ENCODE results near the gene HOXB6. TPM values are rescaled to one million over a fixed set of nuclear protein-coding genes. Genes with fewer than 3 reads are reported as not detected.

The HOXB6 gene
- polyA plus RNA-seq, 1 donor from 2014 or later: not detected

DNA sequence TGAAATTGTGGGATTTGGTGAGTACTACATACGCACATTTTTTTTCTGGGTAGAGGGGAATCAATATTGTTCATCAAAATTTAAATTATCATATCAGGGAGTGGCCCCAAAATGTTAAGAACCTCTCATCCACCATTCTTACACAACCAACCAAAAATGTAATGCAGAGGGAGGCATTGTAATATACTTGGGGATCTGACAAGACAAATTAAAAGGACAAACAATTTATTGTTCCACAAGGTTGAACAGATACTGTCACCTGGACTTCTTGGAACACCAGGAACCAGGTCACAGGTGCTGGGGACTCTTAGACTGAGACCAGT, 36.0 kb upstream of the HOXB6 start:
- peaks cover 75% of the 10 kb centered on the region for H3K27me3 Mint-ChIP-seq
- H3K36me3 Mint-ChIP-seq: peaks cover 4% of the 10 kb centered on the region
- no peak overlapping the region for H3K27ac Mint-ChIP-seq
- H3K4me3 Mint-ChIP-seq: no peak overlapping the region
- H3K4me1 Mint-ChIP-seq: peaks cover 2 to 10% (median 3%) of the 10 kb centered on the region in 3 donors
- H3K9me3 Mint-ChIP-seq: peaks cover 0 to 2% (median 0%) of the 10 kb centered on the region in 3 donors

GRCh38 chr17:48639982-48640857, 35.4 kb upstream of the HOXB6 start:
- Mint-ChIP-seq H3K9me3 (peaks cover 0 to 2% (median 0%) of the 10 kb centered on the region in 3 donors), H3K36me3 (peaks cover 4% of the 10 kb centered on the region)

DNA sequence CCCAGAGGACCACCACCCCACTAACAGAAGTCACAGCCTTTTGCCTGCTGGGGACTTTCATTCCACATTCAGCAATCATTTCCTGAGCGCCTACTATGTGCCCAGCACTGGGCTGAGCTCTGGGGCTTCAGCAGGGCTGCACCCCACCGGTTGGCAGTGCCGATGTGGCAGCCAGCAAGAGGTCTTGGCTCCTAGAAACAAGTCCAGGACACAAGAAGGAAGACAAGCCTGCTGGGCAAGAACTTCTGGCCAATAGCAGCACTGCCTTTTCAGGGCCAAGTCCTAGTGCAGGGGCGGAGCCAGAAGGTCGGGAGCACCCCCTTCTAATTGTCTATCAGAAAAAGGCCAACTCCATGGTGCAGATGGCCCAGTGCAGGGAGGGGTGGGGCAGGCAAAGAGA, 34.4 kb upstream of the HOXB6 start:
- Mint-ChIP-seq H3K4me3 (no peak overlapping the region), H3K36me3 (peaks cover 2% of the 10 kb centered on the region), H3K4me1 (peaks cover 2 to 11% (median 3%) of the 10 kb centered on the region in 3 donors), H3K27ac (no peak overlapping the region), H3K9me3 (peaks cover 0 to 2% (median 0%) of the 10 kb centered on the region in 3 donors), H3K27me3 (peaks cover 76% of the 10 kb centered on the region)

More at GRCh38 chr17:48639982-48640857, 35.4 kb upstream of the HOXB6 start:
- no peak overlapping the region for H3K27ac Mint-ChIP-seq
- H3K4me3 Mint-ChIP-seq: no peak overlapping the region
- peaks cover 75% of the 10 kb centered on the region for H3K27me3 Mint-ChIP-seq
- peaks cover 2 to 7% (median 3%) of the 10 kb centered on the region in 3 donors for H3K4me1 Mint-ChIP-seq

- no peak overlapping the region for H3K4me3 Mint-ChIP-seq
- H3K4me1 Mint-ChIP-seq: peaks cover 2 to 15% (median 3%) of the 10 kb centered on the region in 3 donors
- H3K27me3 Mint-ChIP-seq: peaks cover 72% of the 10 kb centered on the region
- H3K9me3 Mint-ChIP-seq: peaks cover 0 to 2% (median 0%) of the 10 kb centered on the region in 3 donors
- no peak overlapping the region for H3K27ac Mint-ChIP-seq
- peaks cover 3% of the 10 kb centered on the region for H3K36me3 Mint-ChIP-seq
Measured at GRCh38 chr17:48637323-48638260, 32.8 kb upstream of the HOXB6 start.

DNA sequence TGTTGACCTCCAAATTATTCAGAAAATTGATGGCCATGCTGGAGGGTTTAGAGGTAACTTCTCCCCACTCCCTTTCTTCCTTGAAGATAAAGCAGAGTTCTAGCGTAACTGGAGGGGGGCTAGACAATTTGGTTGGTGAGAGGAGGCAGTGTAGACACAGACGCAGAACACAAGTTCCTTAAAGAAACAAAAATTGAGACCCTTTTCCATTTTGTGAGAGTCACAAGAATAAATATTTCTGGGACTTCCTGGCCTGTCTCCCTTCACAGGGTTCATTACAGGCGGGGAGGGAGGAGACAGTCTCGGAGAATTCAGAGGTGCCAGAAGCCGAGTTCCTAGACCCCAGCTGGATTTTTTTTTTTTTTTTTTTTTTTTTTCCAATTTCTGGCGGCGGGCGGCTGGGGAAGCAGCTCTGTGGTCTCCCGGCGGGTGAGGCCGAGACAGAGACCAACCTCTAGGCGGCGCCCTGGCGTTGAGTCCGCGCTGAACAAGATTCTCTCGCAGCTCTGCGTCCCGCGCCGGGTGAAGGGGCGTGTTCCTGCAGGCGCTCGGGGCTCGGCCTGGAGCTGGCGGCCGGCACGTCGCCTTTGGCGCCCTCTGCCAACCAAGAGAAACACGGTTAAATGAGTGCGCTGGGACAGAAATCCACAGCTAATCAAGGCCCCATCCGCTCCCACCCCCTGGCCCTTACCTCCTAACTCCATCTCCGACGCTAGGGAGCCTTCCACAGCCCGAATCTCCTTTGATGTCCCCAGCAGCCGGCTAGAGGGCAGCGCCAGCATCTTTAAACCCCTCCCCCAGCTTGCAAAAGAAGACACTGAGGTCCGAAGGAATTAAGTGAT, 31.6 kb upstream of the HOXB6 start:
- Mint-ChIP-seq H3K9me3 (peaks cover 0 to 1% (median 0%) of the 10 kb centered on the region in 3 donors), H3K27ac (peak overlapping the region in 2 of 3 donors; percentile 28 to 87), H3K4me3 (peak overlapping the region in 2 of 4 donors; percentile 4 to 17), H3K36me3 (peaks cover 3% of the 10 kb centered on the region), H3K27me3 (peaks cover 65% of the 10 kb centered on the region), H3K4me1 (peaks cover 1 to 12% (median 2%) of the 10 kb centered on the region in 3 donors)

DNA sequence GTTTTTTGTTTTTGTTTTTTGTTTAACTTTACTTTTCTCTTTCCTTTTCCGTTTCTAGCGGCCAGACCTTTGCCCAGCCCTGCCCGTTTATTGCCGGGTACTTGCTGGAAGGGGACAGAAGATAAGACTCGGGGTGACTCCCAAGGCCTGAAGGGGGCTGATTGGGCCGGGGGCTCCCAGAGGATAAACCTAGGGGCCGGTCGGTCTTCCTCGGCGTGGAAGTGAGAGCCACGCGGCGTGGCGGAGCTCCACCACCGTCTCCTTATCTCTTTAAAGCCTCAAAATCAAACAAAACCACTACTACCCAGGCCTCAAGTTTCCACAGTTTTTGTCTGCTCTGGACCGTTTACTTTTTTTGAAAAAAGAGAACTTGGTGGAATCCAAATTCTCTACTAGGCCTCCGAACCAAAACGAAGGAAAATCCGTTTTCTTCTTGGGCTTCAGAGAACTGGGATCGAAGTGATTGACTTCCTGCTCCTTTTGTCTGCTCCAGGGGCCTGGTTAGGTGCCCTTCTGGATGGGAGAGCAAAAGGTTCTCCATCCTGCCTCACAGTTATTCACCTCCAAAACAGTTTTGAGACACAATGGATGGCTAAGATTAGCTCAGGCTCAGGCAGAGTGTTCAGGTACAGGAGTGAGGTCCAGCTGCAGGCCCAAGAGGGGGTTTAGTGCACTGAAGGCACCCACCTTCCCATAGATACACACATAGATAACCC, 29.9 kb upstream of the HOXB6 start:
- Mint-ChIP-seq H3K27ac (peak overlapping the region in 1 of 3 donors; percentile 5), H3K4me3 (peak overlapping the region in 2 of 4 donors; percentile 2 to 12), H3K27me3 (peaks cover 66% of the 10 kb centered on the region), H3K4me1 (peaks cover 0 to 12% (median 2%) of the 10 kb centered on the region in 3 donors), H3K9me3 (no peaks in the 10 kb centered on the region), H3K36me3 (peaks cover 1% of the 10 kb centered on the region)

DNA sequence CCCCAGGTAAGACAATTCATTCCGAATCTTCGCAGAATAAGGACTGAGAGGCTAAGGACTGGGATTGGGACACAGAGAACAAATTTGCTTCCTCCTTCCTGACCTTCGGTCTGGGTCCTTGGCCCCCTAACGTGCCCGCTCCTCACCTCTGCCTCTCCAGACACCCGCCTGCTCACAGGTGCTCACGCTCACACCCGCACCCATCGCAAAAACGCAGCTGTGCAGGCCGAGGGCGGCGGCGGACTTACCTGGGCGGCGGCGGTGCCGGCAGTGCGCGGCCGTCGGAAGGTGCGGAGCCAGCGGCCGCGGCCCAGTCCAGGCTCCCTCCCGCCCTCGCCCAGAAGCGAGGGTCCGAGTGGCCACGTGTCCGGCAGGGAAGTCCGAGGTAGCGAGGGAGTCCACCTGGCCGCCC, 28.5 kb upstream of the HOXB6 start:
- peaks cover 0 to 12% (median 2%) of the 10 kb centered on the region in 3 donors for H3K4me1 Mint-ChIP-seq
- peak overlapping the region in 1 of 3 donors; percentile 74 for H3K27ac Mint-ChIP-seq
- no peaks in the 10 kb centered on the region for H3K9me3 Mint-ChIP-seq
- no peak overlapping the region for H3K4me3 Mint-ChIP-seq
- peaks cover 71% of the 10 kb centered on the region for H3K27me3 Mint-ChIP-seq
- H3K36me3 Mint-ChIP-seq: peaks cover 1% of the 10 kb centered on the region

GRCh38 chr17:48632579-48633265, 27.9 kb upstream of the HOXB6 start:
- Mint-ChIP-seq H3K4me1 (peaks cover 0 to 12% (median 2%) of the 10 kb centered on the region in 3 donors), H3K4me3 (peak overlapping the region in 1 of 4 donors; percentile 68), H3K27ac (peak overlapping the region in 1 of 3 donors; percentile 74), H3K9me3 (no peaks in the 10 kb centered on the region), H3K36me3 (peaks cover 1% of the 10 kb centered on the region), H3K27me3 (peaks cover 71% of the 10 kb centered on the region)

DNA sequence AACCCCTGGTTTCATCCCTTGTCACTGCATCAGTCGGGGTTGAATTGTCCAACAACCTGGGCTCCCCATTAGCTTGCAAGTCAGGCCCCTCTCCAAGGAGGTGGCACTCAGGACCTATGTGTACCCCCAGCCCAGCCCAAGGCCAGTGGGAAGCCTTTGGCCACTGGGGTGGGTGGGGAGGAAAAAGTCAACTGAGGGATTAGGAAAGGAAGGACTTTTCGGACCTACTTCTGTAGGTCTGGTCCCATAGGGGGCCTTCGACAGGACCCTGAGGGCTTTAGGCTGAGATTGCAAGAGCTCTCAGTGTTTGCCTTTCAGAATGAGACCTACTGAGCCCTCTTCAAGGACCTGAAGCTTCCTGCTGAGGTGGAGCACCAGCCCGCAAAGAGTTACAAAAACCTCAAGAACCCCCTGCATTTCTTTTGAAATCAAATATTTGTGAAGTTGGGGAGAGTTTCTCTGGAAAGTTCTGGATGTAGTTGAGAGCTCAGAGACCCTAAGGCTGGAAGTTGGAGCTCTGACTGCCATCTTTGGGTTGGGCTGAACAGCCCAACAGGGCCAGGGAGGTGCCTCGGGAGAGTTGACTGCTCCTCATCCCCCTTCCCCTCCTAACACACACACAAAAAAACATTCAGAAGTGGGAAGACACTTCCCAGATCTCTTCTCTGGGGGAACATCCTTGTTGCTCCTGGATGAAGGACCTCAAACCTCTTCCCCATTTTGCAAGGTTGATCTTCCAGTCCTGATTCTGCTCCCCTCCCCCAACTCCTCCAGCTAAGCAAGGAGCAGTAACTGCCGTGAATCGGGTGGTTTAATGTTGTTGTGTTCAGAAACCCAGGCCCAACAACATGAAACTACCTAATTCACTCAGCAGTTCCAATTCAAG, 27.1 kb upstream of the HOXB6 start:
- Mint-ChIP-seq H3K36me3 (peaks cover 1% of the 10 kb centered on the region), H3K4me1 (peaks cover 0 to 12% (median 2%) of the 10 kb centered on the region in 3 donors), H3K9me3 (peaks cover 0 to 1% (median 0%) of the 10 kb centered on the region in 3 donors), H3K27ac (peak overlapping the region in 2 of 3 donors; percentile 15 to 74), H3K4me3 (peak overlapping the region in 1 of 4 donors; percentile 68), H3K27me3 (peaks cover 69% of the 10 kb centered on the region)

DNA sequence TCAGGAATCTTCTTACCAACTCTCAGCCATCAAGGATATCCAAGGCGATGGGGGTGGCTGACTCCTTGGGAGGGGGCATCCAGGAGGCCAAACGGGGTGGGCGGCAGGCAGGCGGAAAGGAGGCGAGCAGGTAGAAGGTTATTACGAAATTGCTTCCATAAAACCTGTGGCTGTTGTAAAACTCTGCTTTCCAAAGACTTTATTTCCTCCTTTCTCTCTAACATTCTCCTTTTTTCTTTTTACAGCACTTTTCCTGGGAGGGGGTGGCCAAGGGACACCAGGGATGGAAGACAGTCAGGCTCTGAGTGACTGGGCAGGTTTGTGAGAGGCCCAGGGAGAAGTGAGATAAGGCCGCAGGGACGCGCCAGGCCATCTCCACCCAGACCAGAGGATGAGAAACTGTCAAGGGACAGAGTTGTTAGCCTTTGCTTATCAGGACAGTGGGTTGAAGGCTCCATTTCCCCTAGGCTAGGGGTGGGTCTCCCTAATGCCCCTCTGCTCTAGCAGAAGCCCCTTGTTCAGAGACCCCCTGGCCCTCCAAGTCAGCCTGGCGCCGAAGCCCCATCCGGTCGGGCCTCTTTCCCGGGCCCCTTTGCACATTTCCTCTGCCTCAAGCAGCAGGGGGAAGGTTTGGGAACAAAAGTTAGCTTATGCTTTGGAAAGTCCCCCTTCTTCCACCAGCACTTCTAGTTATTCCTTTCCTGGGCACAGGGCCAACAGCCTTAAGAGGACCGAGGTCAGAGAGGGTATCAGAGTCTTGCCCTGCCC, 26.3 kb upstream of the HOXB6 start:
- peaks cover 0 to 4% (median 0%) of the 10 kb centered on the region in 3 donors for H3K9me3 Mint-ChIP-seq
- no peak overlapping the region for H3K4me3 Mint-ChIP-seq
- peaks cover 1 to 12% (median 4%) of the 10 kb centered on the region in 3 donors for H3K4me1 Mint-ChIP-seq
- H3K27ac Mint-ChIP-seq: peak overlapping the region in 1 of 3 donors; percentile 34
- peaks cover 1% of the 10 kb centered on the region for H3K36me3 Mint-ChIP-seq
- H3K27me3 Mint-ChIP-seq: peaks cover 65% of the 10 kb centered on the region

DNA sequence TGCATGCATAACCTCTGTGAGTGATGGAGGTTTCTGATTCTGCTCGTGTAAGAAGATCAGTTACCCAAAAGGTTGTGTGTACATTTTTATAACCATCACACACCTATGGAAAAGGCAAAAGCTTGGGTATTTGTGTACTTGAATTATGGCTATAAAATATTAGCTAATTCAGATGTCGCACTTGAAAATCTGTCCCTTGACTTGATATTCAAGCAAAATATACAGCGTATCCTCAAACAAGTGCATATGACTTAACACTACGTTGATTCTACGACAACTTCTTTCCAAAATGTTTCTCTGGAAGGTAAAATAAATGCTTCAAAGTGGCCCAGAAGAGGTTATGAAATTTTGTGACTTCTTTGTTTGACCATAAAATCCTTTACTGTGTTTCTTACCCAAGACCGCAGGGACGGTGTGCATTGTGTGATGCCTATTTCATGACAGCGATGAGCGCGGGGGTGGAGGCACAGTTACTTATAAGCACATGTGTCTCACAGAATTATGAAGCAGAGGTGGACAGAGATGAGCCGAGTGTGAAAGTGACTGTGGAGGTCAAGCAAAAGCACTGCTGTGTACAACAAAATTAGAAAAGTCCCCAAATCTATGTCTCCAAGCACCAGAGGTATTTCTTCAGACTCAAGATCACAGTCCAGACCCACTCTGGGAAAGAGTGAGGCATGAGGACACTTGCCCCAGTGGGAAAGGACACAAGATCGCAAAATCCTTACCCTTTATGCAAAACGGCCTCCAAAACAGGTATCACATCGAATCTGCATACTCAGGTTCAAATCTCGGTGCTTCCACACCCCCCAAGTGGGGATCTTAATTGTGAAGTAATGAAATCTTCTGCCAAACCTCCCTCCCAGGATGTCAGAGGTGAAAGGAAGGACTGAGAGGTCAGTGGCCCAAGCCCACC, 25.5 kb upstream of the HOXB6 start:
- Mint-ChIP-seq H3K27ac (peak overlapping the region in 1 of 3 donors; percentile 34), H3K4me1 (peaks cover 5 to 10% (median 5%) of the 10 kb centered on the region in 3 donors), H3K27me3 (peaks cover 63% of the 10 kb centered on the region), H3K9me3 (peaks cover 0 to 4% (median 0%) of the 10 kb centered on the region in 3 donors), H3K4me3 (no peak overlapping the region), H3K36me3 (peaks cover 1% of the 10 kb centered on the region)

Measured in IgD-negative memory B cell (primary cell).